NCI-H2107 (cell line): Measurements from ENCODE around the gene UTP18.
"Not testable (repeated sequence)": the region's sequence is repeated elsewhere in the genome, so short reads cannot be mapped to it uniquely, and the experiment has no call there.

Experiments used
- DNase-seq: peaks from one replicate; lab custom pipeline; 2025; lab: John Stamatoyannopoulos, UW

The UTP18 gene

DNA sequence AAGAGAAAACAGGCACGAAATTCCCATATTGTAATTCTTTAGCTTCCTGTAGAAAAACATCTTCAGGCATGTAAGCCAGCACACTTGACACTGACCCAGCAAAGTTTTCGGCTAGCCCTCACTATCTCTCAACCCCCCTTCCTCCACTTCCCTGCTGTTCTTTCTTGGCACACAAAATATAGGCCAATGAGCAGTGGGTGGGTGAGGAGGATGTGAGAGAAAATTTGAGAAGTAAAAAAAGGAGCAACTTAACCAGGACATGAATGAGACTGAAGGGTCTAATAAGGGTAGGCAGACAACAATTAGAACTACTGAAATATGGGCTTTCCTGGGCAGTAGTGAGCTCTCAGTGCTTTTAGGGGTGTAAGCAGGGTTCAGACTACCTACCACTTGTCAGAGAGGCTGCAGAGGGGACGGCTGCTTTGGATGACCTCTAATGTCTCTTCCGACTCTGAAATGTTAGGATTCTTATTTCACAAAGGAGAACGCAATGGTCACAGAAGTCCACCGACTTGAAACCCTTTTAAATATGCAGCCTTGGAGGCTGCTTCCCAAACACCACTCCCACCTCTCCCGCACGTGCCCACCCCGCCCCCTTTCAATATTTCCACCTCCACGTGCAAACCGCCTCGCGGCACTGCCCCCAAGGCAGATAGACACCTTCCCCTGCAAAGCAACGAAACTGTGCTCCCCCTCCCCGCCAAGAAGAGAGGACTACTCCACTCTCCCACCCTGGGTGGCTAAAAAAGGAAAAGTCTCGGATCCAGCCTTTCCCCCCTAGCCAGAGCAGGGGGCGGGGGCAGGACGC, 1.4 kb upstream of the UTP18 start:
- no peak for DNase-seq

- peak; percentile 77 for DNase-seq
These were observed 646 bp upstream of the UTP18 start, which contains the start of gene MBTD1 for GRCh38 chr17:51259564-51260236. Gene MBTD1 (minus strand): TSS chr17:51260049. CDS start chr17:51225161, 34,888 bp downstream.

DNA sequence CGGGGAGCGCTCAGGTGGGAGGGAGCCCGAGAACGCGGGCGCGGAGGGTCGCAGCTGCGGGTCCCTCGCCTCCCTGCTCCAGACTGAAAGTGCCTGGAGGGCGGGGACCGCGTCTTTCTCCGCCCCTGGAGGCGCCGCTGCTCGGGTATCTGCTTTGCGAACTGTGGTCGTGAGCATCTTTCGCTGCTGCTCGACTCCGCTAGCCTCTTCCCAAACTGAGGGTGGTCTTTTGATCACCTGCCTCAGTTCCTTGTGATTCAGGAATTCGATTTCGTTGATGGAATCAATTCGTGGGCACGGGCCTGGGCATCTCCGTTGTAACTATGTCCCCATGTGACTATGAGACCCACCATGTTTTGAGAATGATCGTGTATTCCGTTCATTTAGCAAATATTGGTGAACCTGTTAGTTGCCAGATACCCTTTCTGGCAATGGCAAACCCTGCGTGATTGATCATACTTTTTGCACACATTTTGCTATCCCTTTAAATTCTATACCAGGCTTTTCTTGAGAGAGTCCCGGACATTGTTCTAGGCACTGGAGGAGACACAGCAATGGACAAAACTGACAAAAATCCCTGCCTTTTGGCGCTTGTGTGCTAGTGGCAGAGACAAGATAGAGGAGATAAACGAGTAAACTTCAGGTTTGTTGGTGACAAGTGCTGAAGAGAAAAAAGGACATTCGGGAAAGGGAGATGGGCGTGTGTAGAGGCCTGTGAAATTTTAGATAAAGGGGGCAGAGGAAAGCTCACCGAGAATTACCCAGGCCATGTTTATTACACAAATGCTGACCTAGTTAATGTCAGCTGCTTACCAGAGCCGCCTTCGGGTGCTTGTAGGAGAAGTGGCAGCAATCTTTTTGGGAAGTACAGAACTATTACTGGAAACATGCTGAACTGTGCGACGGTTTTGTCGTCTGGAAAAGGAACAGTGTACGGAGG, 948 bp downstream of the UTP18 start:
- DNase-seq: no peak

GRCh38 chr17:51263006-51263405, 2.7 kb downstream of the UTP18 start:
- DNase-seq: no peak

DNA sequence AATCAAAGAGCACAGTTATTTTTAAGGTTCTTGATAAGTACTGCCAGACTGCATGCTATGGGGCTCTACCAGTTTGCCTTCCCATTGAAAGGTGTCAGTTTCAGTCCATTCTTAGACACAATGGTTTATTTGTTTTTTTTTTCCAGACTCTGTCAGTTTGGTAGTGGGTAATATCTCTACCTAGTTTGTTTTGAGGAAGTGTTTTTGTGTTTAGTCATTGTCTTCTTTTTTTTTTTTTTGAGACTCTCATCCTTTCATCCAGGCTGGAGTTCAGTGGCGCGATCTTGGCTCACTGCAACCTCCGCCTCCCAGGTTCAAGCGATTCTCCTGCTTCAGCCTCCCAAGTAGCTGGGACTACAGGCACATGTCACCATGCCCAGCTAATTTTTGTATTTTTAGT, 4.1 kb downstream of the UTP18 start:
- DNase-seq: not testable (repeated sequence)

GRCh38 chr17:51269991-51270390, 9.6 kb downstream of the UTP18 start:
- DNase-seq: no peak

- DNase-seq: no peak
These were observed 10.3 kb downstream of the UTP18 start for GRCh38 chr17:51270636-51271035.

DNA sequence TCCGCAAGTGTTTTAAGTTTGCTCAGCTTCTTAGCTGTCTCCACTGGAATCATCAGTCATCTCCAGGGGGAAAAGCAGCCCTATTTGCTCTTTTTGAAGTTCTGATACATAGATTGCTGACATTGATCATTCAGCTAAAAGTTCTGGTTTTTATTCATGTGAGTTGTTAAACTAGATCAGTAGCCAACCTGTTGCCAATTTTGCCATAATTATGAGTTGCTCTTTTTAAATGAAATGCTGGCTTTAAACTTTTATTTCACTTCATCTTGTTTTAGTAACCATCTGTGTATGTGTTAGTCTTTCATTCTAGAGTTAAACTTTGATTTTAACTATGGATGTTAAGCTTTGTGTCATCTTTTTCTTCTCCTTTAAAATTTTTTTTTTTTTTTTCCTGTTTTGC, 12.5 kb downstream of the UTP18 start:
- DNase-seq: no peak

- no peak for DNase-seq
These were observed 15.0 kb downstream of the UTP18 start for GRCh38 chr17:51275381-51275780.

GRCh38 chr17:51279183-51279582, 18.8 kb downstream of the UTP18 start:
- no peak for DNase-seq

DNA sequence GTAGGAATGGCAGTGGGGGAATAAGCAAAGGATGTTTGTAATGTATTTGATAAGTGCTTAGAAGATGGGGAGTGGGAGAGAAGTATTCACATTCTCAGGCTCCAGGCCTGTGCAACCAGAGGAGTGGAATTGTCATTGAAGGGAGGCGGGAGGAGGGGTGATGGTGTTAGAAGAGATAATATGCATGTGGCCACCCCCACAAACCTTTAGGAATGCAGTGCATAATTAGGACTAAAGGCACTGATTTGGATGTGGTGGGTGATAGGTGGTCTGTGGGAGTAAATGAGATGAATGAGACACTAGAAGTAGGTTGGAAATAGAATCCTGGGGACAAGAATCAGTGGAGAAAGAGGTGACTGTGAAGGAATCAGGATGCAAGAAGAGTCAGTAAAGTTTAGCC, 27.1 kb downstream of the UTP18 start:
- DNase-seq: no peak

DNA sequence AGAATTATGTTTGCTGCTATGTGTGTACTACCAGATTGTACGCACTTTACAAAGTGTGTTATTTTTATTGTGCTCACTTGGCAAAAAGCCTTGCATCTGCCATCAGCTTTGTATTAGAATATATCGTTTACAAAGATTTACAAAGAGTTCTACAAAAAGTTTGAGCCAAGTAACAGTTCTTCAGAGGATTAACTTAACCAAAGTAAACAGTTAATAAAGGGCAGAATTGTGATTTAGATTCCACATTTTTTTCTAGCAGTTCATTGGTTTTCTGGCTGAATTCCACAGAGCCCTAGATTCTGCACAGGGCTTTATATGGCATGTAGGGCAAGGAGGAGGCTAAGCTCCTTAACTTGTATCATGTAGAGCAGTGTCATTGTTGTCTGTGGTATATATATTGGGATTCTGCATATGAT, 29.4 kb downstream of the UTP18 start:
- DNase-seq: no peak

DNA sequence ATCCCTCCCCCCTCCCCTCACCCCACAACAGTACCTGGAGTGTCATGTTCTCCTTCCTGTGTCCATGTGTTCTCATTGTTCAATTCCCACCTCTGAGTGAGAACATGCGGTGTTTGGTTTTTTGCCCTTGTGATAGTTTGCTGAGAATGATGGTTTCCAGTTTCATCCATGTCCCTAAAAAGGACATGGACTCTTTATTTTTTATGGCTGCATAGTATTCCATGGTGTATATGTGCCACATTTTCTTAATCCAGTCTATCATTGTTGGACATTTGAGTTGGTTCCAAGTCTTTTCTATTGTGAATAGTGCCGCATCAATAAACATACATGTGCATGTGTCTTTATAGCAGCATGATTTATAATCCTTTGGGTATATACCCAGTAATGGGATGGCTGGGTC, 34.0 kb downstream of the UTP18 start:
- not testable (repeated sequence) for DNase-seq

- DNase-seq: no peak
These were observed 38.4 kb downstream of the UTP18 start for GRCh38 chr17:51298508-51299371.

DNA sequence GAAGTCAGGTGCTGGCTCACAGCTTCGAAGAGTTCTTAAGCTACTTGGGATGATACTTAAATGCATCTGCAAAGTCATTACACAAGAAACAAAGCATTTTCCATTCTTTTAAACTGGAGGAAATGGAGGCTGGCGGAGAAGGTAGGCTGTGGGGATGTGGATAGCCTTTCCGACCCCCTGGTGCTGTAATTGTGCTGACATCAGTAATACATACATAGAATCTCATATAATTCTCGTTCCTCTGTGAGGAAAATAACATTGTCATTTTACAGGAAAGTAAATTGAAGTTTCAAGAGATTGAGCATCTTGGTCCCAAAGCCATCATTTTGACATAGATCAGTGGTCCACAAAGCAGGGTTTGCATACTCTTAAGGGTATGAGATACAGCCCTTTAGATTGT, 39.5 kb downstream of the UTP18 start:
- no peak for DNase-seq

- DNase-seq: no peak
These were observed 44.8 kb downstream of the UTP18 start for GRCh38 chr17:51305182-51305581.

DNA sequence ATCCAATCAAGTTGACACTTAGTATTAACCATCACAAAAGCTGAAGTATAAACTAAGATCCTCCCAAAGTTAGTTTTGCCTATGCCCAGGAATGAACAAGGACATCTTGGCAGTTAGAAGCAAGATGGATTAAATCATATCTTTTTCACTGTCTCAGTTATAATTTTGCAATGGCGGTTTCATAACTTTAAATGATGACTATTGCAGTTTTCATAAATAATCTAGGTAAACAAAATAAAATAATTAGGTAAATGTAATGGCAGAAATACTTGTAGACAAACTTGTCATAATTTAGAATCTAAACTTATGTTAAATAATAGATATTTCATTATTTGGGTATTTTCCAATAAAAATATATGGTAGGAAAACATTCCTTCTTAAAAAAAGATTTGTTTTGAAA, 51.7 kb downstream of the UTP18 start:
- not testable (repeated sequence) for DNase-seq

- no peak for DNase-seq
These were observed 58.8 kb downstream of the UTP18 start for GRCh38 chr17:51319186-51319585.

DNA sequence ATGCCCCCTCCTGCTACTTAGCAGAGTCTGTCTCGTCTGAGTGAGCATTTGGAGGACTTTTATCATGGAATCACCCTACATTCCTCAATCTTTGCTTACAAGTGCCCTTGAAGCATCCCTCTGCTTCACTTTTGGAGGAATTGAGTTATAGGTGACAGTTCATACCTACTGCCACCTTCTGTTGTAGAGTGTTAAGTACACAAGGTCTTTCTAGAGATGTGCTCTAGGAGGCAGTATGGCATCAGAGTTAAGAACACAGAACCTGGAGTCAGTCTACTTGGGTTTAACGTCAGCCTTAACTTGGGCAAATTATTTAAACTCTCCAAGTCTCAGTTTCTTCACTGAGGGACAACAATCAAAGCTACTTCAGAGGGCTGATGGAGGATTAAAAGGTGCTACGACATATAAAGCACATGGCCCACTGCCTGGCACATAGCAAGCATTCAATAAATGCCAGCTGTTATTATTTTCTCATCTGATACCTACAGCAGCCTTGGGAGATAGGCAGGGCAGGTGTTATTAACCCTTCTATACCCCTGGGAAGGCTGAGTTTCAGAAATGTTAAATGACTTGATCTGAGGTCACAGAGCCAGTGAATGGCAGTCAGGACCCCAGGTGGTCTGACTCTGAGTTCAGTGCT, 62.2 kb downstream of the UTP18 start:
- DNase-seq: no peak

- no peak for DNase-seq
These were observed 65.1 kb downstream of the UTP18 start for GRCh38 chr17:51325471-51325870.
